ENCODE data around the gene C2orf72.
"Not testable (repeated sequence)": the region's sequence is repeated elsewhere in the genome, so short reads cannot be mapped to it uniquely, and the experiment has no call there.

C2orf72 gene

DNA sequence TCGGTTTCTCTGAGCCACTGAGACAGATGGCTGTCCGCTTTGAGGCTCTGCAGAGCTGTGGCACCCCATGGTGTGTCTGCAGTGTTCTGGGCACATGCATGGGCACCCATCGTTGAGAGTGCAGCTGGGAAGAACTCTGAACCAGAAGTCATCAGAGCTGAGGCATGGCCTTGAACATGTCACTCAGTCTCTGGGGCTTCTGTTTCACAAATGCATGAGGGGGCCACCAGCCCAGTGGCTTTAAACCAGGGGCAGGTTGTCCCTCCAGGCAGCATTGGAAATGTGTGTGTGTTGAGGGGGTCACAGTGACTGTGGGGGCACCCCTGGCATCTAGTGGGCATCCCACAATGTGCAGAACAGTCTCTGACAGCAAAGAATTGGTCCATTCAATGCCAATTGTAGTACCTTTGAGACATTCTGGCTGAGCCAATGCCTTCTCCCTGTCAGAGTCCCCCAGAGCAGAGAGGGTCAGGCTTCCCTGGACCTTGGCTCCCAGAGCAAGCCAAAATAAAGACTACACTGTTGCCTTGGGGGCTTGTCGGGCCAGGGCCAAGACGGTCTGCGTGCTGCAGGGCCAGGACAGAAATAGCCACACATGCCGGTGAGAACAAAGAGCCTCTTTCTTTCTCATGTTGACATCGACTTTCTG is 10.1 kb downstream of the C2orf72 start:
- DNase-seq, result no peak

DNA sequence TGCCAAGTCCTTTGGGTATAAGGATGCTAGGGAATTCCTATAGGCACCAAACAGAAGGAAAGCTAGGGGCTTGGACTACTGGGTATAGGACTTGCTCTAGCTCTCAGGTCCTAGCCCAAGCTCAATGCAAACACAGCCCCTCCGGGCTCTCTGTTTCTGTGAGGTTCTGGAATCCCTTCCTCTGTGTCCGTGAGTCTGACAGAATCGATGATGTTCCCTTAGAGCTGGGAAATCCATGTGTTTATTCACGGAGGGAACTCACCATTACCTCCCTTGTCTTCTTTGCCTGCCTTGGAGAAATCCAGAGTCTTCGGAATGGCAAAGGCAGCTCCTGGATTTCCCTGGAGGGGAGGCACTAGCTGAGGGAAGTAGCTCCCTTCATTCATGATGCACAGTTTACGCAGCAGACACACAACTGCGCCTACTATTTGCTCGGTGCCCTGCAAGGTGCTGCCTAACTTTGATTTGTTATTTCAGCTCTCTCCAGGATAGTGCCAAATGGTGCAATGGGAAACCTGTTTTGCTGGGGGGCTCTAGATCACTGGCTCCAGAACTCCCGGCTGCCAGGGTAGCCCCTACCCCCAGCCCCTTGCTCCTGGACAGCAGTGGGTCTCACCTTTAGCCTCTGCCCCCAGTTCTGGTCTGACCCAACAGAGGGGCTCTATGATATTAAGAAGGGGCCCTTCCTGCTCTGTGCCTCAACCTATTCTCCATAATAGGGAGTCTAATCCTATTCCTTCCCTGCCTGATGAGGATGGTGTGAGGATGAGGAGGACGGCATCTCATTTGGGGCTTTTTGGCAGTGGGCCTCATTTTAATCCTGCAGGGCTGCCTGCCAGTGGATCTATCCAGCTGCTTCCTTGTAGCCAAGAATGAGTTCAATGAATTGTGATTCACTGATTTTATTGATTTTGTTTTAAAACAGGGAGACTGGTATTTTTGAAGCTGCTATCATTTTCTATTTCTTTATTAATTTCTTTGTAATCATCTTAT is 10.9 kb downstream of the C2orf72 start:
- DNase-seq, result no peak

DNA sequence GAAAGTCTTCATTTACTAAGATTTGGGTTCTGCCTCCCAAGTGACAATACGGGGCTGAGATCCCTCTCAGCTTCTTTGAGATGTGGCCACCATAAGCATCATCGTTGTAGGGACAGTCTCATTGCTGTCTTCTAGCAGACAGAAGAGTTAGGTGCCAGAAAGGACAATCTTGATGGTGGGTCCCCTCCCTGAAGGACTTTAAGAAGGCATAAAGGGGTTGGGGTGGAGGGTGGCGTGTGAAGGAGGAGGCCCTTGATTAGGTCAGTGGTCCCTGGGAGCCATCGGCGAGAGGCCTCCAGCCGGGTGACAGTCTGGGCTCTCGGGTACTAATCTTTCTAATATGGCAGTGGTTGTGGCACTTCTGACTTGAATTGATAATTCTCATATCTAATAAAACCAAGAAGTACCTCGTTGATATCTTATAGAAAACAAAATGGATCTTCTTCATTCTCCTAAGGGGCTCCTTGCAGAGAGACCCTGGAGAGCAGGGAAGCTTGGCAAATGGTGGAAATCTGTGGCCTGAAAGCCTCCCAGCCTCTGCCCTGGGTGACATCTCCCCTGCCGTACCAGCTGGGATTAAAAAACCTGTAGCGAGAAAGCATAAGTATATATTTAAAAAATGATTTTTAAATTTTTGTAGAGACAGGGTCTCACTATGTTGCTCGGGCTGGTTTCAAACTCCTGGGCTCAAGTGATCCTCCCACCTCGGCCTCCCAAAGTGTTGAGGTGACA is 12.1 kb downstream of the C2orf72 start:
- DNase-seq, result no peak

DNA sequence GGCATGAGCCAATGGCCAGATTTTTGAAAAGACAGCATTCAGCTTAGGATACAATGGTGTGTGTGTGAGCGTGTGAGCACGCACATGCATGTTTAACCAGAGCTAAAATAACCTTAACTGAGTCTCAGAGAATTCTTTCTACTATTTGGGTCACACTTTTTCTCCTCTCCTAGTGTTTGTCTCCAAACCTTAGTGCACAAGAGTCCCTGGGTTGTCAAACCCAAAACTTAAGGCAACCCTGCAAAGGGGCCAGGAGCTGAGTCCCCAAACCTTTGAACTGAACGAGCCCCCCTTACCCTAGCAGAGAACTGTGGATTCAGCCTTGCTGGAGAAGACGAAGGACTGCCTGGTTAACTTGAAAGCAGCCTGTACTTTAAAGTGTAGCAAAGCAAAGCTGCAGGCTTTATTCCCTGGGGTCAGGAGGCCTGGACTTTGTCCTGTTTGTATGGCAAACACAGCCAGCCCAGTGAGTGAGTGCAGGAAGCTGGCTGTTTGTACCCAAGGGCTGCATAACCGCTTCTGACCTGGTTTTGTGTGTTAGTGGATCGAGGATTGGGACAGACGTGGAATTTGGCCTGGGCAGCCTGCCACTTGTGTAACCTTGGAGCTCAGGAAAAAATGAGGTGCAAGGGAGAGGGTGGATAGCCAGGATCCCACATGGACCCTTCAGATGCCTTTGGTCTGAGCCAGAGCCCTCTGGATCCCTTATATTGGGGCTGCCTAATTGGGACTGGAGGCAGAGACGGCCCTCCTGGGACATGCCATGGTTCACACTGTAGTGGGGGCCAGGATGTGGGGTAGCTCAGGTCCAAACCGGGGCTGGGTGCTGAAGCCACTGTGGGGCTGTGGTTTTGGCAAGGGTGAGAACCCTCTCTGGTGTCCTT is 12.9 kb downstream of the C2orf72 start:
- no peak for DNase-seq

DNA sequence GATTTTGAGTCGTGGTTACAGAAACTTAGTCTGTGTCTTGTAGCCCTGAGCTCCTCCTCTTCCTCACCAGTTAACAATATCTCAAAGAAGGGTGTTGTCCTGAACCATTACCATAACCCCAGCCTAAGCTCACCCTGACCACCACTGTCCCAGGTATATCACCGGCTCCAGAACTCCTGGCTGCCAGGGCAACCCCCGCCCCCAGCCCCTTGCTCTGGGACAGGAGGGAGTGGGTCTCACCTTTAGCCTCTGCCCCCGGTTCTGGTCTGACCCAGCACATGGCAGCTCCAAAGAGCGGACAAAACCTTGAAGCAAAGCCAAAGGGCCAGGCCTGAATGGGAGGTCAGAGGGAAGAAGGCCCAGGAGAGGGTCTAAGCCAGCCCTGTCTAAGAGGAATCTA is 13.8 kb downstream of the C2orf72 start:
- DNase-seq, result no peak

DNA sequence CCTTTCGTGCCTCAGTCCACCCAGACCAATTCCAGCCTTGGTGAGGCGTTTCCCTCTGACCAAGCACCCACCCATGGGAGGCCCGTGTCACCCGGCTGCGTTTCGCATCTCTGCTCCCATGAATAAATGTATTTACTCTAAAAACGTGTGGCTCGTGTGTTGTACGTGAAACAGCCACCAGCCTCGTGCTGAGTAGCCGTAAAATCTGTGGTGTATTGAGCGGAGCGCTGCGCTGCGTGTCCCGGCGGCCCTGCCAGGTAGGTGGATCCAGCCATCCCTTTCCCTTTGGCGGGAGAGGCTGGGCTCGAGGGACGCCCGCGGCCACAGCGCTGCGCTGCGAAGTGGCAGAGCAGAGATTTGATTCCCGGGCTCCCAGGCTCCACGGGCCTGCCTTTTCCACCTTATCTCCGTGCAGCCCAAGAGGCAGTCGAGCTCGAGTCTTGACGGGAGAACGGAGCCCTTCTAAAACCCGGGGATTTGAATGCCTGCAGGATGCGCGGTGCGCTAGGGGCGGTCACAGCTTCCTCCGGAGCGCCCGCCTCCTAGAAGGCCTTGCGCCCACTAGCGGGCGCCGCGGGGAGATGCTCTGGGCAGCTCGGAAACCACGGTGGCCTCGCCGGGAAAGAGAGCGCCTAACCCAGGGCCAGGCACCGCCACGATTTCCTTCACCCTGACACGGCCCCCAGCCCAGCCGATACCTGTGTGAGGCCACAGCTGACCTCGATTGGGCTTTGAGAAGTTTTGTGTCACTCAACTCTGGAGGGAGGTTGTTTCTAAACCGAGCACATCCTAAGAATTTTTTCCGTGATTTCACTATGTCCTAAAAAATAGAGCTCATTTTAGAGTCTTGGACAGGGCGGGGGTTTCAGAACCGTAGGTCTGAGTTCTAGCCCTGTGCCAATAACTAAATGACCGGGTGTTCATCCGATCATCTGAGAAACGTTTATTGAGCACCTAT is 15.4 kb downstream of the C2orf72 start:
- DNase-seq, result peak; percentile 92

DNA sequence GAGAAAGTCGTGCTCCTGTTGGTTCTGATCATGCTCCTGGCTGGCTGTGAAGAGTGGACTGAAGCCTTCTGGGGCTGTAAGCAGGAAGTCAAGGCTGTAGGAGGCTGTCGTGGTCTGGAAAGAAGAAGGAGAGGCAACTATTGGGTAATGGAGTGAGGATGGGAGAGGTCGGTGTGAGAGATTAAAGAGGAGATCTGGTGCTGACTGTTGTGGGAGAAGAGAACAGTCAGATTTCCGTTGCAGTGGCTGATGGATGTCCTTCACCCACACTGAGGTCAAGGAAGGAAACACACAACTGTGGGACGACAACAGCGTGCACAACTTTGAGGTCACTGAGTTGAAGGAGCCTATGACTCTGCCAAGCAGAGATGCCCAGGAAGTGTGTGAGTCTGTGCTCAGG is 16.5 kb downstream of the C2orf72 start:
- DNase-seq, result no peak

DNA sequence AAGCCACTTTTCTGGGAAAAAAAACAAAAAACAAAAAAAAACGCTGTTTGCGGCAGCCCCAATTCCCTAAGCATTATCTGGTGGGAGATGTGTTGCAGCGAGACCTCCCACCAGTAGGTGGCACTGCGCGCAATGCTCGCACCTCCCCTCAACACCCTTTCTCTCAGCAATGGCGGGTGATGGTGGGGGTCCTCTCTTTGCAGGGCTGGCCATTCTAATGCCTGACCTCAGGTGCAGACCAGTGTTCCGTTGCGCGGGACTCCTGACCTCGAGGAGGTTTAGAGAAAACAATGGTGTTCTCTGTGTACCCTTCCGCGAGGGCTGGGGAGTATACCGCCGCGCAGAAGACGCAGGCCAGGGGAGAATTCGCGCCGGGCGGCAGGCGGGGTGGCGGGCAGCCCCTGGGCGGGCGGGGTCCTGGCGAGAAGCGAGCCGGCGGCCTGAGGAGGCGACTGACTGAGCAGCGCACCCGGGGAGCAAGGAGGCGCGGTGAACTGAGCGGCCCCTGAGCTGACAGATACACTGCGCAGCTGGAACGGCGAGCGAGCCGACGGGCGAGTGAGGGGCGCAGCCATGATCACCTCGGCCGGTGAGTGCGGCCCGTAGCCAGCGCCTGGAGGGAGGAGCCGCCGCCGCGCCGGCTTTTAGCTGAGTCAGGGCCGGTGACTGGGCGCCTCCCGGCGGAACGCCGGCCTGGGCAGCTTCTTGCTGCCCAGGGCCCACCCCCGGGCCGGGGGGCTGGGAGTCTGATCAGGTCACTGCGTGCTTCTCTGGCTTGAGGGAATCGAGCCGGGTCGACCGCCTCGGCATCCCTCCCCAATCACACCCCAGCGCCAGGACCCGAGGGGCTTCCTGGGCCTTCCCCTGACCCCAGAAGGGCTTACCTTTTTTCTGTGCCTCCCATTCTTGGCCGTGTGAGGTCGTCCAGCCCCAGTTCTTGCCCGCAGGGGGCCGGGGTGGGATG is 19.4 kb downstream of the C2orf72 start, which contains the start of gene PSMD1:
Gene PSMD1, plus strand, starts transcription at position 415 of the 964 bp plus-strand sequence. Its CDS starts 159 bp downstream, at position 574.
- peak; percentile 95 for DNase-seq

DNA sequence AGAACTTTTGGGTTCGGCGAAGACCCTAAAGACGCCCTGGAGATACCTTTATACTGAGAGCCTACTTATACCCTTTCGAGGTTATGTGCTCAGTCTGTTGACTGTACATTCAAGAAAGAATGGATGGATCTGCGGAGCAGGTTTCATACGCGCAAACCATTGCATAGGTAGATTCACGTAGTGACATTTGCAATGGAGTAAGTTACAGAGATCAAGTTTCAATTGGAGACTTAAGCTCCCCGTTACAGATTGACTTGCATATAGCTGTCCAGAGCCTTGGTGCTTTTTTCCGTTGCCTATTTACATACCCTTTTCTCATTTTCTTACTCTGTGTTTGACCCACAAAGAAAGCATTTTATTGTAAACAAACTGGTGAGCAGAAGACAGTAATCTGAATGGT is 20.3 kb downstream of the C2orf72 start:
- peak; percentile 35 for DNase-seq

DNA sequence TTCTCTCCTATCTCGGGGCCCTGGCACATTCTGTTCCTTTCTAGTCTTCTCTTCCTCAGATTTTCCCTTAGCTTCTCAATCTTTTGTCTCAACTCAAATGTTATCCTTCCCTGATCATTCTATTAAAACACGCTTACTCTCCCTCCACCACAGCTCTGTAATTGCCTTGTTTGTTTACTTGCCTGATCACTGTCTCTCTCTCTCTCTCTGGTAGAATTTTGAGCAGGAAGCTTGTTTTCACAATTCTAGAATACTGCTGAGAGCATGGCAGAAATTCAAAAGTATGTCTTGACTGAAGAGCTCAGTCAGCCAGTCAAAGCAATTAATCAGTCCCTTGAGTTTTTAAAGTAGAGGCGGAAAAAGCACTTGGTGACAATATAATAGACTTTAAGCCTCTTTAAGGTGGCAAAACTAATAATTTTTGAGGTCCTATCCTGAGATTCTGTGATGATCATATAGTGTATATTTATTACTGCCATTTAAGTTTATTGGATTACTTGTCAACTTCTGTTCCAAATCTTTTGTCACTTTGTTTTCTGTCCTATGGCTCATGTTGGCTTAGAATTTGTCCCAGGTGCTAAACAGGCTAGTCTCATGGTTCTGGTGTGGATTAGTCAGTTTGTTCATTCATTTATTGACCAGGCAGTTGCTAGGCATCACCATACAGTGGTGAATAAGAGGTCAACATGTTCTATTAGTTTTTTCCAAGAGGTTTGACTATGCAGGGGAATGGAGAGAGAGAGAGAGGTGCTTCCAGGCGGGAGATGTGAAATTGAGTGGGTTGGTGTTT is 21.6 kb downstream of the C2orf72 start:
- DNase-seq, result no peak

DNA sequence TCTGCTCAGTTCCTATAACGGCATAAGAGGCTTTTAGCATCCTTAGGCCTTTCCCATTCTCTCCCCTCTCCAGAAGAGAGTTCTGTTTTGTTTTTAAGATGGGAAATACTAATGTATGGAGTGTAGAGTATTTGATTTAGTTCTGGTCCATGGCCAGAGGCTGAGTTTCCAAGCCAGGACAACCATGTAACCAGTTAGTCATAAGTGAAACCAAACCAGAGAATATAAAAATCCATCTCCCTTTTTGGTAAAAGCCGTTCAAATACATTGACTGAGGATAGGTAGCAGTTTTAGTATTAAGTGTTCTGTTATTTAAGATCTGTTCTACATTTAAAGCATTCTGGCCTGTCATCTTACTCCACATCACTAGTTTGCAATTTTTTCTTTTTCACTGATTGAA is 22.4 kb downstream of the C2orf72 start:
- no peak for DNase-seq

DNA sequence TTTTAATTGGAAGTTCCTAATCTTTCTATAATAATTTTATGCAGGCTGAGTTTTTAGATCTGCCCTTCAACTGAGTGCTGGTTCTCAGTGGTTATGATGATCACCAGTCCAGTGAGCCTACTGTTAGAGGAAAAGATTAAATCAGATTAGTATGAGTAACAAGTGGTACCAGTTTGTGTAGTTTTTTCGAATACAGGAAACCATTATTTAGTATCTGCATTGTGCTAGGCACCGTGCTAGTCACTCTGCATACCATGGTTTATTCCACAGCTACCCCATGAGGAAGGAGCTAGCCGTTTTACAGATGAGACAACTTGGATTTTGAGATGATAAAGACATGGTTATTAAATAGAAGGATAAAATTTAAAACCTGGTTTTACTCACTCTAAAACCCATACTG is 25.5 kb downstream of the C2orf72 start:
- DNase-seq, result no peak

DNA sequence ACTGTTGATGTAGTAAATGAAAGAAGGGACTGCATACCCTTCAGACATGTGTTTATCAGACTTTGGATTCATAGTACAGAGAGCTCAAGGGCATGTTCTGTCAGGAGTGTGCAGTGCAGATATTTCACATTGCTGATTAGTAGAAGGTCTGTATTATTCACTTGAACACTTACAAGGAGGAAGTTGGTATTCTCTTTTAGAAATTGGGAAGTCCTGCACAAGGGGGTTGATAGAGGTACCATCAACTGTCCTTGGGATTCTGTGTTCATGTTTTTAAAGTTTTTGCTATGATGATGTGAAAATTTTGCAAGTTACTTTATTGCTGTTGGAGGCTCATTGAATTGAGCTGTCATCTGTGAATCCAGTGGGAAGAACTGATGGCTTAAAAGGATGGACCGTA is 26.0 kb downstream of the C2orf72 start:
- peak; percentile 13 for DNase-seq

DNA sequence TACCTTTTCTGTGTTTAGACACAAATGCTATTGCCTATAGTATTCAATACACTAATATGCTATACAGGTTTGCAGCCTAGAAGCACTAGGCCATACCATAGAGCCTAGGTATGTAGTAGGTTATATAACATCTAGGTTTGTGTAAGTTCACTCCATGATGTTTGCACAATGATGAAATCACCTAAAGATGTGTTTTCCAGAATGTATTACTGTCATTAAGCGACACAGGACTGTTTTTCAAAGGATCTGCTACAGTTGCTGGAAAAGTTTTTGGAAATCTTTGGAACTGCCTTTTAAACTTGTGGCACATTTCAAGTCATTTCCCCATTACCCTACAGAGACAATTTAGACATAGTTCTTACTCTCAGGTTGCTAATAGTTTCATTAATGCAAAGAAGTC is 28.6 kb downstream of the C2orf72 start:
- no peak for DNase-seq

DNA sequence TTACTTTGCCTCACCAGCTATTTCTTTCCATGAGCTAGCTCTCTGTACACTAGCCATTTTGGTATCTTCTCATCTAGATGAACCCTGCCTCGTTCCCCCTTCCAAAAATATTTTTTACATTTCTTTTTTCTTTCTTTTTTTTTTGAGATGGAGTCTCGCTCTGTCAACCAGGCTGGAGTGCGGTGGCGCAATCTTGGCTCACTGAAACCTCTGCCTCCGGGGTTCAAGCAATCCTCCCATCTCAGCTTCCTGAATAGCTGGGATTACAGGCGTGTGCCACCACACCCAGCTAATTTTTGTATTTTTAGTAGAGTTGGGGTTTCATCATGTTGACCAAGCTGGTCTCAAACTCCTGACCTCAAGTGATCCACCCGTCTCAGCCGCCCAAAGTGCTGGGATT is 30.2 kb downstream of the C2orf72 start:
- not testable (repeated sequence) for DNase-seq

DNA sequence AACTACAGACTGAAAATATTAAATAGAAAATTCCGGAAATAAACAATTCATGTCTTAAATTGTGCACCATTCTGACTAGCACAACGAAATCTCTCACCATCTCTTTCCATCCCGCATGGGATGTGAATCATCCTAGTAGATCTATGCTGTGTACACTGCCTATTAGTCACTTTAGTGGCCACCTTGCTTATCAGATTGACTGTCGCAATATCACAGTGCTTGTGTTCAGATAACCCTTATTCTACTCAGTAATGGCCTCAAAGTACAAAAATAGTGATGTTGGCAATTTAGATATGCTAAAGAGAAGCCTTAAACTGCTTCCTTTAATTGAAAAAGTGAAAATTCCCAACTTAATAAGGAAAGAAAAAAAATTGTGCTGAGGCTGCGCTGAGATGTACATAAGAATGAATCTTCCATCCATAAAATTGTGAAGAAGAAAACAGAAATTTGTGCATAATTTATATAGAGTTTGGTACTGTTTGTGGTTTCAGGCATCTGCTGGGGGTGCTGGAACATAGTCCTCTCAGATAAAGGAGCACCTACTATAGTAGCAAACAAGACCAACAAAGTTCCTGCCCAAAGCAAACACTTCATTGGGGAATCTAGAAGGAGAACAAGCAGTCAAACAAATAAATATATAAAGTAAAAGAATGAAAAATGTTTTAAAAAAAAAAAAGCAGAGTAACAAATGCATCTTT is 31.4 kb downstream of the C2orf72 start:
- peak; percentile 65 for DNase-seq

DNA sequence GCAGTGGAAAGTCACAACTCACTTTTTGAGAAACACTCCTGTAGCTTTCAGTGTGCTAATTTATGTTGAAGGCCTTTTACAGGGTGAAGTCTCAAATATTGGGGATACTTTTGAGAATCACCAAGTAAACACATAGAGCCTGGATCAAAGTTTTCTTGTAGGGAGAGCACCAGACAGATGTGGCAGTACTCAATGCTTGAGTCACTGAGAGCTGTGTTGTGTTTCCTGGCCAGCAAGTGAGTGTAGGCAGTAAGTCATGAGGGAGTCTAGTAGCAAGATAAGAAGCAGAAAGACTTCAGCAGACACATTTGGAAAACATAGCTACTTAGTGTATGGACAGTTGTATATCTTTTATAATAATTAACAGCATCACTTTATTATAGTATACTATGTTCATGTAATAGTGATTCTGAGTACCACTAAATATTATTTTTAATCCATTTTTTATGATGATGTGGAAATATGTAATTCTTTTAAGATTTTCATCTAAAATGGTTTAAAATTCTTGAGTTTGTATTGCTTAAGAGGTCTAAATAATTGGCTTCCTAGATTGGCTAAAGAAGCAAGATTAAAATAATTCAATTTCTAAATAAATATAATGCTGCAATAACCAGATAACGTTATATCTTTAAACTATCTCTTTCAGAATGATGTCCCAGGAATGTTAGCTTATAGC is 32.2 kb downstream of the C2orf72 start:
- peak; percentile 25 for DNase-seq

DNA sequence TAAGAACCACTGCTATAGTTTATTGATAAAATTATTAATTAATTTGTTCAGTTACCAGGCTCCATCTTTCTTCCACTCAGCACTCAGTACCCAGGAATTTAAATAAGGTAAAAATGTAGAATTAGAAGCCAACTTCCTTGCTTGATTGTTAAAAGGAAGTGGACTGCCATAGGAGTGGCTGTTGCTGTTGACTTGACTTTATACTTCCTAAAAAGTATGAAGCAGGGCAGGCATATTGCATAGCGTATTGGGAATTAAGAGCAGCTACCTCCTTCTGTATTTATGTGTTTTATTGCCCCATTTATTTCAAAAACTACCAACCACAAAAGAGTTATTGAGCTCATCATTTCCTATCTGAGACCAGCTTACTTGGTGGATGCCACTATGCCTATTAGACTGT is 47.2 kb downstream of the C2orf72 start:
- DNase-seq, result no peak

All from hematopoietic multipotent progenitor cell treated with erythropoietin and hydrocortisone succinate and interleukin-3 and kit ligand, for 6 days (in vitro differentiated cells).